PC-3 (cell line): ENCODE measurements around the gene DIAPH2.

ENCODE experiments used
- EZH2 ChIP-seq: fragments of 300-600 bp; sonication (generic); IDR thresholded peaks from one replicate; pipeline ENCODE4 v1.6.1; 2017; ENCODE audit warnings: antibody characterized with exemption, mild to moderate bottlenecking, low read length; ENCODE audit not compliant: unreplicated experiment
- EZH2phosphoT487 ChIP-seq: fragments of 300-600 bp; sonication (generic); IDR thresholded peaks from 2 replicates; pipeline ENCODE4 v1.6.1; 2018; ENCODE audit warnings: mild to moderate bottlenecking, antibody characterized with exemption, low read length, borderline replicate concordance
- TF ChIP-seq, protein P1 (sequence below): fragments of 300-600 bp; sonication (generic); conservative IDR thresholded peaks from 2 replicates; pipeline ENCODE4 v1.5.1; 2017; ENCODE audit warnings: antibody characterized with exemption, low read depth, mild to moderate bottlenecking, low read length

DNA sequence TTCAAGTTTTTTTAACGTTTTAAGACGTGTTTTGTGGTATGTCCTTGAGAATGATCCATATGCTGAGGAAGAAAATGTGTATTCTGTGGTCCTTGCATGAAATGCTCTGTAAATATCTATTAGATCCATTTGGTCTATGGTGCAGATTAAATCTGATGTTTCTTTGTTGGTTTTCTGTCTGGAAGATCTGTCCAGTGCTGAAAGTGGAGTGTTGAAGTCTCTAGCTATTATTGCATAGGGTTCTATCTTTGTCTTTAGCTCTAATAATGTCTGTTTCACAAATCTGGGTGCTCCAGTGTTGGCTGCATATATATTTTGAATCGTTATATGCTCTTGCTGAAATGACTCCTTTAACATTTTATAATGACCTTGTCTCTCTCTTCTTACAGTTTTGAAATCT, 321.5 kb downstream of the DIAPH2 start:
- TF ChIP-seq, protein P1, sequence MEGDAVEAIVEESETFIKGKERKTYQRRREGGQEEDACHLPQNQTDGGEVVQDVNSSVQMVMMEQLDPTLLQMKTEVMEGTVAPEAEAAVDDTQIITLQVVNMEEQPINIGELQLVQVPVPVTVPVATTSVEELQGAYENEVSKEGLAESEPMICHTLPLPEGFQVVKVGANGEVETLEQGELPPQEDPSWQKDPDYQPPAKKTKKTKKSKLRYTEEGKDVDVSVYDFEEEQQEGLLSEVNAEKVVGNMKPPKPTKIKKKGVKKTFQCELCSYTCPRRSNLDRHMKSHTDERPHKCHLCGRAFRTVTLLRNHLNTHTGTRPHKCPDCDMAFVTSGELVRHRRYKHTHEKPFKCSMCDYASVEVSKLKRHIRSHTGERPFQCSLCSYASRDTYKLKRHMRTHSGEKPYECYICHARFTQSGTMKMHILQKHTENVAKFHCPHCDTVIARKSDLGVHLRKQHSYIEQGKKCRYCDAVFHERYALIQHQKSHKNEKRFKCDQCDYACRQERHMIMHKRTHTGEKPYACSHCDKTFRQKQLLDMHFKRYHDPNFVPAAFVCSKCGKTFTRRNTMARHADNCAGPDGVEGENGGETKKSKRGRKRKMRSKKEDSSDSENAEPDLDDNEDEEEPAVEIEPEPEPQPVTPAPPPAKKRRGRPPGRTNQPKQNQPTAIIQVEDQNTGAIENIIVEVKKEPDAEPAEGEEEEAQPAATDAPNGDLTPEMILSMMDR = no peak
- TF ChIP-seq EZH2phosphoT487 (no peak), EZH2 (no peak)
